ENCODE measurements around the gene SERPINE3. TPM values are rescaled to one million over a fixed set of nuclear protein-coding genes. Genes with fewer than 3 reads are reported as not detected.

SERPINE3 gene
- total and polyA plus RNA-seq, 4 donors = 0.63 TPM; not detected in 3

- Histone ChIP-seq H3K9ac (ENCODE audit: low read depth in 1 of 2, low read length in 2 of 2) (no peak overlapping the region), H3K9me3 (ENCODE audit: control insufficient read depth in 4 of 4, low read length in 3 of 4) (no peaks in the 10 kb centered on the region), H3K4me3 (ENCODE audit: low read depth in 1 of 3, low read length in 3 of 3) (no peak overlapping the region), H3K4me1 (ENCODE audit: control insufficient read depth in 4 of 4, insufficient read depth in 4 of 4, low read length in 3 of 4) (no peaks in the 10 kb centered on the region), H3K27me3 (ENCODE audit: control insufficient read depth in 4 of 4, insufficient read depth in 4 of 4, low read length in 3 of 4) (no peaks in the 10 kb centered on the region), H3K27ac (ENCODE audit: low read depth in 1 of 2, low read length in 2 of 2) (no peak overlapping the region), H3K36me3 (ENCODE audit: control insufficient read depth in 4 of 4, insufficient read depth in 3 of 4, low read depth in 1 of 4, low read length in 3 of 4) (no peaks in the 10 kb centered on the region)
- 95% methylated on average over 6 of the region's 6 CpGs for WGBS
- DNase-seq (ENCODE audit: low spot score) = no peak
- TF ChIP-seq MAX (IDR thresholded peaks at IDR 0.05) (no peak), NR2F2 (IDR thresholded peaks at IDR 0.05) (no peak)
Observed at GRCh38 chr13:51325837-51326236, 13.7 kb upstream of the SERPINE3 start.

- Histone ChIP-seq H3K9ac (ENCODE audit: low read depth in 1 of 2, low read length in 2 of 2) (no peak overlapping the region), H3K4me1 (ENCODE audit: control insufficient read depth in 4 of 4, insufficient read depth in 4 of 4, low read length in 3 of 4) (no peaks in the 10 kb centered on the region), H3K36me3 (ENCODE audit: control insufficient read depth in 4 of 4, insufficient read depth in 3 of 4, low read depth in 1 of 4, low read length in 3 of 4) (no peaks in the 10 kb centered on the region), H3K9me3 (ENCODE audit: control insufficient read depth in 4 of 4, low read length in 3 of 4) (no peaks in the 10 kb centered on the region), H3K4me3 (ENCODE audit: low read depth in 1 of 3, low read length in 3 of 3) (no peak overlapping the region), H3K27me3 (ENCODE audit: control insufficient read depth in 4 of 4, insufficient read depth in 4 of 4, low read length in 3 of 4) (no peaks in the 10 kb centered on the region), H3K27ac (ENCODE audit: low read depth in 1 of 2, low read length in 2 of 2) (no peak overlapping the region)
- no peak for DNase-seq (ENCODE audit: low spot score)
- 93% methylated on average over 2 of the region's 2 CpGs for whole genome bisulfite sequencing
- no peak for TF ChIP-seq REST (IDR thresholded peaks at IDR 0.05)
- TF ChIP-seq RAD21 (IDR thresholded peaks at IDR 0.05) = no peak
- no peak for TF ChIP-seq MAX (IDR thresholded peaks at IDR 0.05)
- no peak for TF ChIP-seq TAF1 (conservative IDR thresholded peaks at IDR 0.05)
- TF ChIP-seq FOXA2 (IDR thresholded peaks at IDR 0.05) = no peak
- TF ChIP-seq CTCF (IDR thresholded peaks at IDR 0.05; ENCODE audit: low read depth, low read length, missing input control) = no peak
- TF ChIP-seq YY1 (IDR thresholded peaks at IDR 0.05) = no peak
- TF ChIP-seq EGR1 (IDR thresholded peaks at IDR 0.05; ENCODE audit: low read depth in 2 of 2) = no peak
- TF ChIP-seq HNF4G (IDR thresholded peaks at IDR 0.05) = no peak
- no peak for TF ChIP-seq HNF4A (conservative IDR thresholded peaks at IDR 0.05)
Observed at GRCh38 chr13:51326777-51327176, 12.7 kb upstream of the SERPINE3 start.

GRCh38 chr13:51327961-51328360, 11.5 kb upstream of the SERPINE3 start:
- no peaks in the 10 kb centered on the region for H3K9me3 ChIP-seq (ENCODE audit: control insufficient read depth in 4 of 4, low read length in 3 of 4)
- H3K36me3 ChIP-seq (ENCODE audit: control insufficient read depth in 4 of 4, insufficient read depth in 3 of 4, low read depth in 1 of 4, low read length in 3 of 4) = no peaks in the 10 kb centered on the region
- H3K9ac ChIP-seq (ENCODE audit: low read depth in 1 of 2, low read length in 2 of 2) = no peak overlapping the region
- no peak overlapping the region for H3K27ac ChIP-seq (ENCODE audit: low read depth in 1 of 2, low read length in 2 of 2)
- no peak for DNase-seq (ENCODE audit: low spot score)
- TF ChIP-seq FOXA2 (IDR thresholded peaks at IDR 0.05) = no peak
- TF ChIP-seq HNF4G (IDR thresholded peaks at IDR 0.05) = no peak
- TF ChIP-seq NR2F2 (IDR thresholded peaks at IDR 0.05) = no peak
- TF ChIP-seq HNF4A (conservative IDR thresholded peaks at IDR 0.05) = no peak
- no peak for TF ChIP-seq JUND (IDR thresholded peaks at IDR 0.05)
- TF ChIP-seq GABPA (IDR thresholded peaks at IDR 0.05 in 1 of 2, conservative IDR thresholded peaks at IDR 0.05 in 1 of 2) = no peak
- no peak for TF ChIP-seq EGR1 (IDR thresholded peaks at IDR 0.05; ENCODE audit: low read depth in 2 of 2)
- no peak for TF ChIP-seq YY1 (IDR thresholded peaks at IDR 0.05)
- TF ChIP-seq SP1 (IDR thresholded peaks at IDR 0.05) = no peak
- no peak for TF ChIP-seq CTCF (IDR thresholded peaks at IDR 0.05; ENCODE audit: low read depth, low read length, missing input control)
- TF ChIP-seq FOXA1 (IDR thresholded peaks at IDR 0.05) = no peak
- H3K27me3 ChIP-seq (ENCODE audit: control insufficient read depth in 4 of 4, insufficient read depth in 4 of 4, low read length in 3 of 4) = no peaks in the 10 kb centered on the region
- 99% methylated on average over 2 of the region's 2 CpGs for WGBS
- no peak overlapping the region for H3K4me3 ChIP-seq (ENCODE audit: low read depth in 1 of 3, low read length in 3 of 3)
- H3K4me1 ChIP-seq (ENCODE audit: control insufficient read depth in 4 of 4, insufficient read depth in 4 of 4, low read length in 3 of 4) = no peaks in the 10 kb centered on the region
